MV-4-11 (cell line): ENCODE measurements around the gene SLC6A19.

ENCODE experiments used
- DNase-seq: peaks from one replicate; lab custom pipeline; 2025; lab: John Stamatoyannopoulos, UW

The SLC6A19 gene

DNA sequence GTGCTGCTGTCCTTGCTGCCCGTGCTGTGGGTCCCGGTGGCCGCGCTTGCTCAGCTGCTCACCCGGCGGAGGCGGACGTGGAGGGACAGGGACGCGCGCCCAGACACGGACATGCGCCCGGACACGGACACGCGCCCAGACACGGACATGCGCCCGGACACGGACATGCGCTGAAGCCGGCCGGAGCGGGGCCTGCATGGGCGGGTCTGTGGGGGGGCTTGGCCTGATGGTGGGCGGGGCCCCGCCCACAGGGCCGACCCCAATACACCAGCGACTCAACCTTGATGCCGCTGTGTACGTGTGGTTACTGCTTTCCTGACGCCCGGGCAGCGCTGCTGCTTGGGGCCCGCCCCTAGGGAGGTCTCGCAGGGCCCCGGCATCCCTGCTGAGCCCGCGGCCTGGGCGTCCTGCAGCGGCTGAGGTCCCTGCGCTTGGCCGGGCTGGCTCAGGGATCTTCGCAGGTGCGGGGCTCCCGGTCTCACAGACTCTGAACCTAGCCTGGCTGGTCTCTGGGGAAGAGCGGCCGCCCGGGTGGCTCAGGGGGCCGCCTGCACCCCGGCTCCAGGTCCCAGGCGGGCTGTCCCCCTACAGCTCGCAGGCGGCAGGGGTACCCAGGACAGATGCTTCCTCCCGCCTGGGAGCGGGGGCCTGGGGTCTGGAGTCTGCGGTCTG is 44.6 kb downstream of the SLC6A19 start:
- DNase-seq: no peak

GRCh38 chr5:1246711-1247431 is 45.5 kb downstream of the SLC6A19 start:
- DNase-seq: no peak

GRCh38 chr5:1247811-1248210 is 46.4 kb downstream of the SLC6A19 start:
- DNase-seq: no peak

GRCh38 chr5:1249366-1250280 is 48.2 kb downstream of the SLC6A19 start:
- DNase-seq: no peak

- DNase-seq: no peak
Observed at GRCh38 chr5:1251678-1252580, 50.5 kb downstream of the SLC6A19 start.

- no peak for DNase-seq
Observed at GRCh38 chr5:1252681-1253080, 51.3 kb downstream of the SLC6A19 start.

- DNase-seq: no peak
Observed at GRCh38 chr5:1253456-1254105, 52.2 kb downstream of the SLC6A19 start.

GRCh38 chr5:1254196-1254595 is 52.8 kb downstream of the SLC6A19 start:
- DNase-seq: no peak

DNA sequence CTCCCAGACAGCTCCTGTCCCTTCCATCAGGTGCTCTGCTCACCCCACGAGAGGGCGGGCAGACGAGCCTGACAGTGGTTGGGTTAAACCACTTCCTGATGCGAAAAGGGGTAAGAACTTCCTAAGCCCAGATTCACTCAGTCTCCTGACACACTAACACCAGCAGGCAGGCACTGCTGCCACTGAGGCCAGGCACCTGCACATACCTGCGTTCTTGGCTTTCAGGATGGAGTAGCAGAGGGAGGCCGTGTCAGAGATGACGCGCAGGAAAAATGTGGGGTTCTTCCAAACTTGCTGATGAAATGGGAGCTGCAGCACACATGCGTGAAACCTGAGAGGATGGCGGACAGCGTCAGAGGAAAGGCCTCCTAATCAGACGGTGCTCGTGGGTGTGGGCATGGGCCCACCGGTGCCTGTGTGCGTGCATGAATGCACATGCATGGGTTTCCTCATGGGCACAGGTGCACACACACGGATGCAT is 53.7 kb downstream of the SLC6A19 start:
- DNase-seq: peak; percentile 13

DNA sequence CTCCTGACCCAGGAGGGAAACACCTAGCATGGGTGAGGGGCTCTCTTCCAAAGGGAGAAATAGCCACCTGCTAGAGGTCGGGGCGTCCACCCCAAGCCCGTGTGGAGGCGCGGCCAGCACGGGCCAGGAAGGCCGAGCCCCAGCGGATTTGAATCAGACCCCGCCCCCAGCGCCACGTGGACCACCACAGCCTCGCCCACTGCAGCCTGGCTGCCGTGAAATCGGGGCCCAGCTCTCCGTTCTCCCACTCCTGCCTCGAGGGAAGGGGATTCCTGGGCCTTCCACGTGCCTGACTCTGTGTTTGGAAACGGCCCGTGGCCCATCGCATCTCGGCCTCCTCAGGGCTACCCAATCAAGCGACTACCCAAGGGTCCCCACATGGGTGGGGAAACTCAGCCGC is 55.4 kb downstream of the SLC6A19 start:
- no peak for DNase-seq

- no peak for DNase-seq
Observed at GRCh38 chr5:1257363-1257762, 56.0 kb downstream of the SLC6A19 start.

- no peak for DNase-seq
Observed at GRCh38 chr5:1257841-1258240, 56.4 kb downstream of the SLC6A19 start.

DNA sequence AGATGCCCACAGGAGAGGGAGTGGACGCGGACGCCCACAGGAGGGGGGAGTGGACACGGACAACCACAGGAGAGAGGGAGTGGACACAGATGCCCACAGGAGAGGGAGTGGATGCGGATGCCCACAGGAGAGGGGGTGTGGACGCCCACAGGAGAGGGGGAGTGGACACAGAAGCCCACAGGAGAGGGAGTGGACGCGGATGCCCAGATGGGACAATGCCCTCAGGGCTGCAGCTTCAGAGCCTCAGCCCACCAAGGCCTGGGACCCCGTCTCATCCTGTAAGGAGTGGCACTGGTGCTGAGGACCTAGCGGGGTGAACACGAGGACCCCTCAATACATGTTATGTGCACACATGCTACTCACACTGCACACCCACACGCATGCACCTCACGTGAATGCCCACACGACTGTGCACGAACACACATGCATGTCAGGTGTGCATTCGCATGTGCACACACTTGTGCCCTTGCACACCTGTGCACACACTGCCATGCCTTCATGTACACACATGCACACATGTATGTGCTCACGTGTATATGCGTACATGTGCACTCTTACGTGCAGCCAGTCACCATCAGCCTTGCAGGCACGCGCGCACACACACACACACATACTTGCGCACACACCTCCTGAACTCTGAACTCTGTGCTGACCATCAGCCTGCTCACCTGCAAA is 58.5 kb downstream of the SLC6A19 start:
- no peak for DNase-seq

- DNase-seq: no peak
Observed at GRCh38 chr5:1261643-1262042, 60.2 kb downstream of the SLC6A19 start.

DNA sequence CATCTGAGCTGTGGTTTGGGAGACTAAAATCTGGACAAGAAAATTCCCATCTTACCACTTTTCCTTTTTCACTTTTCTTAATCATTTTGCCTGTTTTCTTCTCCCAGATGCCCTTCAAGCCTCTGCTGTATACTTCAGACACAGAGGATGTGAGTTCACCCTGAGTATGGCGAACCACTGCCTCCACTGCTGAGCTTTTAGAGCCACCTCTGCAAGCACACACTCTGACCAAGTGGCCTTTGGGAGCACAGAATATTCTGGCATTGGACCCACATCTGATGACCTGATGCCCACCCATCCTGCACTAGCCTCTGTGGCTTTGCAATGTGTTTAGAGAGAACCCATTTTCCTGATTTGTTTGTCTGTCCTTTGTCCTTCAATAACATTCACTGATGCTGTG is 61.0 kb downstream of the SLC6A19 start:
- no peak for DNase-seq

- no peak for DNase-seq
Observed at GRCh38 chr5:1264211-1264610, 62.8 kb downstream of the SLC6A19 start.

DNA sequence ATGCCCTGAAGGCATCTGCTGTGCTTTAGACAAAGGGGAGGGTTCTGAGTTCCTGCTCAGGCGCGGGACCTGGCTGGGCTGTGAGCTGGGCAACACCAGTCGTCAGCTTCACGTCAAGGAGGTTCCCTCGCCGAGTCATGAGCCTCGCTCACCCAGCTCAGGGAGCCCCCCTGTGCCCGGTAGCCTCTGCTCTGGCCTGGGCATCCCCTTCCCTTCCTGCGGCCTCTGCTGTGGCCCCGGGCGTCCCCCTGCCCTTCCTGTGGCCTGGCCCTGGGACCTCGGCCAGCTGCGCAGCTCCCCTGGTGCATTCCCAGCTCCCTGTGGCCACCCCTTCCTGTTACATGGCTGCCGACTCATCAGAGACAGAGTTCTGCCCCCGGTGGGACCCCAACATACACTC is 63.6 kb downstream of the SLC6A19 start:
- DNase-seq: no peak

DNA sequence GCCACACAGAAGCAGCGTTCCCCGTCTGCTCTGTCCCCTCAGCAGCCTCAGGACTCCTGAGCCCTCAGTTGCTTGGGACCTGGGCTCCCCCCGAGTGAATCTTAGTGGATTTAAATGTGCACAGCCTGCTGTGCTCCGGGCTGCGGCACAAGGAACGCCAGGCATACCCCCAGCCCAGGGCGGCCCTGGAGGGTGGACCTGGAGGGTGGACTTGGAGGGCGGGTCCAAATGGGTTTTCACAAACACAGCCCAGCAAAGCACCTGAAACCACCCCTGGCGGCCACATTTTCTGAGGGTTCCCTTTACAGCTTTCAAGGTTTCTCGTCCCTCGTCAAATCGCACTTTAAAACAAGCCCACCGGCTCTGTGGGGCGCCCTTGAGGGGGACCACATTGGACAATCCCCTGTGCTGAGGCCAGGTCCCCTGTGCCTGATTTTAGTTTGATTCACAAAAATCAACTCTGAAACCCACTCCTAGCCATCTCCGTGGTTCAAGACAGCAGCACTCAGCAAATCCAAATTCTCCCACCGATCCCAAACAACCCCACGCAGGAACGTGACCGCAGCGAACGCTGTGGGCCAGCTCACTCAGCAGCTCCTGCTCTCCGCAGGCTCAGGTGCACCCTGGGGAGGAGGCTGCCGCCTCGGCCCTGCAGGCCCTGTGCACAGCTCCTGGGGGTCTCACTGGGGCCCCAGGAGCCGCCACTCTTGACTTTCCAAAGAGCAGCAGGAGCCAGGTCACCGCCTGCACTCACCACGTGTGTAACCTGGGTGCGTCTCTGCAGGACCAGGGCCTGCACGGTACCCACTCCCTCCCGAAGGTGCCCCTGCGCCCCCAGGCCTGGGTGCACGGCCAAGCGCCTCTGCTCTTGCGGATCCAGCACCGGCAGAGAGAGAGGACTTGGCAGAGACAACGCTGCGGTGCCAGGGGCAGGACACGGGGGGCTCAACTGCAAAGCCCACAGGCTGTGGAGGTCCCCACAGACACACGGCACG is 64.4 kb downstream of the SLC6A19 start:
- DNase-seq: no peak

DNA sequence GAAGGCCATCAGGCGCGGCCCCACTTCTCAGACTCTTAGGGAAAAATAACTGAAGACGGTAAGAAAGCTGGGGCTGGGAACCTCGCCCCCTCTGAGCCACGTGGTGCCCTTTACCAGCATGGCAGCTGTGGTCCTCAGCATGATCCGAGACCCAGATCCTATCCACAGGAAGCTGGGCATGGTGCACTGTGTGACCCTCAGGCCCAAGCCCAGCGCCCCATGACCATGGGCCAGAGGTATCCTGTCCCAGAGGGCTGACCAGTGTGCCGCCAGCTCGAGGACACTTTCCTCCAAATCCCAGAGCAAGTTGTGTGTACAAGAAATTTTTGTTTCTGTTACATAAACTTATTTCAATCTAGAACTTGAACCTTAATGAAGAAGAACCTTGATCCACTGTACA is 65.4 kb downstream of the SLC6A19 start:
- DNase-seq: no peak
